Aorta (tissue), 5 donors: ENCODE data around the gene MCF2L. TPM values are rescaled to one million over a fixed set of nuclear protein-coding genes. Genes with fewer than 3 reads are reported as not detected.

Experiments used
- ATAC-seq: fragments of 200-7000 bp; cut with Tn5 transposase; one replicate; pipeline ENCODE4 v1.9.1; 2022; ENCODE audit warnings: moderate library complexity; ENCODE audit not compliant: low FRiP score
- DNase-seq, 2 donors: peaks; one replicate each; pipeline ENCODE4 v3.0.0-alpha.2; 2020
- H3K27ac ChIP-seq, 2 donors: one replicate each; pipeline ENCODE4 v1.5.1; 2013; ENCODE audit warnings: low read length in 2 of 2, mild to moderate bottlenecking in 2 of 2, moderate library complexity in 2 of 2, control low read depth in 1 of 2, inconsistent platforms in 1 of 2, low read depth in 1 of 2
- H3K27me3 ChIP-seq, 2 donors: one replicate each; pipeline ENCODE4 v1.6.1; 2013; ENCODE audit warnings: control low read depth in 1 of 2, low read length in 1 of 2, mild to moderate bottlenecking in 1 of 2, moderate library complexity in 1 of 2; ENCODE audit not compliant: insufficient read depth in 2 of 2, control insufficient read depth in 1 of 2
- H3K36me3 ChIP-seq, 2 donors: one replicate each; pipeline ENCODE4 v1.6.1; 2013; ENCODE audit warnings: control low read depth in 1 of 2, low read length in 1 of 2, mild to moderate bottlenecking in 1 of 2; ENCODE audit not compliant: insufficient read depth in 2 of 2, control insufficient read depth in 1 of 2
- H3K4me1 ChIP-seq, 2 donors: one replicate each; pipeline ENCODE4 v1.6.1; 2013; ENCODE audit warnings: low read length in 2 of 2, control low read depth in 1 of 2, mild to moderate bottlenecking in 1 of 2, moderate library complexity in 1 of 2; ENCODE audit not compliant: insufficient read depth in 2 of 2, control insufficient read depth in 1 of 2
- H3K4me3 ChIP-seq, 2 donors: one replicate each; pipeline ENCODE4 v1.5.1; 2013; ENCODE audit warnings: low read length in 2 of 2, control low read depth in 1 of 2, mild to moderate bottlenecking in 1 of 2
- H3K9me3 ChIP-seq: one replicate; pipeline ENCODE4 v1.6.1; 2013; ENCODE audit warnings: mild to moderate bottlenecking, low read length; ENCODE audit not compliant: control insufficient read depth
- WGBS, 2 donors: extraction: QIAGEN DNeasy Blood & Tissue Kit; methylation state at CpG; one replicate each; pipeline ENCODE4 v1.1.7; 2013; 5-methylcytosine and 5-hydroxymethylcytosine counted together
- intact Hi-C, 2 donors: fragments of 100-400 bp; cut with DNase I; formaldehyde crosslinking; loops; one replicate each; pipeline versions ENCODE4 v1.14.2 to v1.15.0; 2022
- polyA plus RNA-seq, 2 donors: library from polyadenylated mRNA; stranded (reverse); fragments of 200-250 nt; gene quantifications; one replicate each; pipeline ENCODE4 v1.2.3, GENCODE V29; 2013
- total RNA-seq, 2 donors: library from RNA; stranded (reverse); fragmentation: NEBNext Ultra II Directional; extraction: Animal tissue kit (Norgen Biotek cat#: 25700); gene quantifications; one replicate each; pipeline ENCODE4 v1.2.1, GENCODE V29; 2021
- donor health status: healthy with polysubstance abuse.
- donor health status: Bipolar disorder and iron deficiency.
- donor health status: DM: no; HTN: no; CAD: no.
- donor health status: DM: no; HTN: no; CAD: no.
- donor health status: DM: yes; HTN: yes; CAD: no.

The MCF2L gene
- total and polyA plus RNA-seq, 4 donors, result 3.2 to 73.3 (median 27.6) TPM

DNA sequence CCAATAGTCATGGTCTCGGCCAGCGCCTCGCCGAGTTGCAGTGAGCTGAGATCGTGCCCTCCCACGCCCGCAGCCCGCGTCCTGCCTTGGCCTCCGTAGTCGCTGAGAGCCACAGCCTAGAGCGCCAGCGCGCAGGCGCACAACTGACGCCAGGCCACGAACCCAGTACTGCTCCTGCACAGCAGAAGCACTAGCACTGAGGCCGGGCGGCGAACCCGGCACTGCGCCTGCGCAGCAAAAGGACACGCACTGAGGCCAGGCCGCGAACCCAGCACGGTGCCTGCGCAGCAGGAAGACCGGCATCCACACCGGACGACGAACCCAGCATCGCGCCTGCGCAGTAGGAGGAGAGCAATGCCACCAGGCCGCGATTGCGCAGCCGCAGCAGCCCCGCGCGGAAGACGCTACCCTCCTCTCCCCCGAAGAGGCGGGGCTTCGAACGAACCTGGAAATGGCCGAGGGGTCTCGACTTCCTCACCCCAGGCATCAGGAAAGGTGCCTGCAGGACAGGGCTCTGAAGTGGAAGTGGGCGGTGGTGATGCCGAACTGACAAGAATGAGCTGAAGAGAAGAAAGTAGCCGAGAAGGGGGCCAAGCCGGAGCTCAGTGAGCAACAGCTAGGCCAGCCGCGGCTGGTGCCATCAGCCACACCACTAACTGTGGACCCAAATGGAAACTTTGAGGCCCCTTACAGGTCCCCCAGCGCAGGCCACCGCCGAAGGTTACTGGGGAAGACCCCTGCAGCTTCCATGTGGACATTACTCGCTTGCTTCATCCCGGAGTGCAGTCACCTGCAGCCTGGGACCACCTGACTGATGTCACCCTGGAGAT lies 161.1 kb downstream of the MCF2L start:
- intact Hi-C loops, result no loop called here
- H3K27ac ChIP-seq, result no peak overlapping the region
- ATAC-seq (peak; percentile 33), DNase-seq (peak; percentile 58 to 78)
- no peaks in the 10 kb centered on the region for H3K36me3 ChIP-seq
- WGBS, 2 donors, result 36% methylated on average over 59 to 60 of the region's 60 CpGs
- H3K4me3 ChIP-seq, result no peak overlapping the region
- H3K27me3 ChIP-seq, result no peaks in the 10 kb centered on the region
- no peaks in the 10 kb centered on the region for H3K9me3 ChIP-seq
- no peaks in the 10 kb centered on the region for H3K4me1 ChIP-seq

DNA sequence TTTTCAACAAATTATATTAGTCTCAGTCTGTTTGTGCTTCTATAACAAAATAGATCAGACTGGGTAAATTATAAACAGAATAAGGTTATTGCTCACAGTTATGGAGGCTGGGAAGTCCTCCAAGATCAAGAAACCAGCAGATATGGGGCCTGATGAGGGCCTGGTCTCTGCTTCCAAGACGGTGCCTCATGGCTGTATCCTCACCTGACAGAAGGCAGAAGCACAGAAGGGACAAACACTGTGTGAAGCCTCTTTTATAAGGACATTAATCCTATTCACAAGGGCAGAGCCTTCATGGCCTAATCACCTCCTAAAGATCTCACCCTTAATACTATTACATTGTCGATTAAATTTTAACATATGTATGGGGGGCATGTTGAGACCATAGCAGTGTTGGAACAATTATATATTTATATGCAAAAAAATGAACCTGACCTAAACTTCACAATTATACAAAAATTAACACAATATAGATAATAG lies 166.3 kb downstream of the MCF2L start:
- WGBS, 2 donors, result 80 to 84% methylated on average over 2 of the region's 2 CpGs
- Histone ChIP-seq H3K36me3 (no peaks in the 10 kb centered on the region), H3K9me3 (no peaks in the 10 kb centered on the region), H3K27ac (no peak overlapping the region), H3K4me3 (no peak overlapping the region), H3K4me1 (no peaks in the 10 kb centered on the region), H3K27me3 (no peaks in the 10 kb centered on the region)
- ATAC-seq, result no peak
- intact Hi-C loops, result no loop called here
- no peak for DNase-seq

DNA sequence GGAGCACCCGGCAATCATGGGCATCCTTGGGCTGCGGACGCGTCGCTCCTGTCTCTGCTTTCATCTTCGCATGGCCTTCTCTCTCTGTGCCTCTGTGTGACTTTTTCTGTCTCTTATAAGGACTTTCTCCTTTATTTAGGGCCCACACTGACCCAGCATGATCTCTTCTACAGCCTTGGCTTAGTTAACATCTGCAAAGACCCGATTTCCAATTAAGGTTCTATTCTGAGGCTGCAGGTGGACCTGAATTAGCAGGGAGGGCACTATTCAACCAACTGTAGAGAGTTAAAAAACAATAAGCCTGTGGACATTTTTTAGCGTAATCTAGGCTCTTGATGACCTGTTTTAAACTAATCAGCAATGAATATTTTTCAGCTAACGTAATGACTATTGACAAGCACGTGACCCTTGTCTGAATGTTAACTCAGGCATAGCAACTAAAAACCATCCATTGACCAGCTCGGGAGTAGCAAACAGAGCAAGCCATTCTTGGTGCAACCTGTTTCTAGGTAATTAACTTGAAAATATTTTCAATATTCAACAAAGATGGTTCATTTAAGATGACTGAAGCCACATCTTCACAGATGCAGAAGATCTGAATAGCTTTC lies 168.8 kb downstream of the MCF2L start:
- 81 to 82% methylated on average over 11 of the region's 11 CpGs for WGBS, 2 donors
- H3K4me3 ChIP-seq, result no peak overlapping the region
- H3K36me3 ChIP-seq, result no peaks in the 10 kb centered on the region
- DNase-seq (no peak), ATAC-seq (no peak)
- intact Hi-C loops, result no loop called here
- H3K27me3 ChIP-seq, result no peaks in the 10 kb centered on the region
- H3K4me1 ChIP-seq, result no peaks in the 10 kb centered on the region
- H3K27ac ChIP-seq, result no peak overlapping the region
- H3K9me3 ChIP-seq, result no peaks in the 10 kb centered on the region

DNA sequence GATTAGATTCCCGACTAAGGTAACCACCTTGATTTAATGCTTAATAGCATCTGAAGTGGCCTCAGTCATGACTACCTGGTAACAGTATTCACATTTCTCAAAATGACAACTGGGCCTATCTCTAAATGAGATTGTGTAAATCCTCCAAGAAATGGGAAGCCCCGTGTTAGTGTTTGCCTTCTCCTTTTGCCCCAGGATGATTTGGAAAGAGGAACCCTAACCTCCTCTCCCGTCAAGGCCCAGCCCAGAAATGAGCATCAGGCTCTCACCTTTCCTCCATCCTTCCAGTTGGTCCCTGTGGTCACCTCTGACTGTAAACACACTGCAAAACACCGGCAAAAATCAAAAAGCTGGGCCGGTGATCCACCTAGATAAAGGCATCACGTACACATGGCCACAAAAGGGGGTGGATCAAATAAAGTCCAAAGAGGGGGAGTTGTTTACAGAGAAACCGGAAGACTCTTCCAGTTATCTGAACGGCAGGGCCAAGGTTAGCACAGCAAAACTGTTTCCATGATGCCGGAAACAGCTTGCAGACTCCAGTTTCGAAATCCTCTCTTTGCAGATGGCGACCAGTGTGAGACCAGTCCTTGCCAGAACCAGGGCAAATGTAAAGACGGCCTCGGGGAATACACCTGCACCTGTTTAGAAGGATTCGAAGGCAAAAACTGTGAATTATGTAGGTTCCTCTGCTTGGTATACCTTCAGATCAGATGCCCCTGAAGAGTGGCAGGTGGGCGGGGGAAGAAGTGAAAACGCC lies 170.0 kb downstream of the MCF2L start:
- no peak for ATAC-seq
- H3K4me3 ChIP-seq, result no peak overlapping the region
- intact Hi-C loops, result no loop called here
- DNase-seq, result no peak
- H3K4me1 ChIP-seq, result no peaks in the 10 kb centered on the region
- H3K36me3 ChIP-seq, result no peaks in the 10 kb centered on the region
- WGBS, 2 donors, result 88 to 91% methylated on average over 16 of the region's 16 CpGs
- H3K27ac ChIP-seq, result no peak overlapping the region
- H3K9me3 ChIP-seq, result no peaks in the 10 kb centered on the region
- H3K27me3 ChIP-seq, result no peaks in the 10 kb centered on the region

GRCh38 chr13:113139577-113139976 lies 170.6 kb downstream of the MCF2L start:
- Histone ChIP-seq H3K4me1 (no peaks in the 10 kb centered on the region), H3K4me3 (no peak overlapping the region), H3K9me3 (no peaks in the 10 kb centered on the region), H3K27ac (no peak overlapping the region), H3K36me3 (no peaks in the 10 kb centered on the region), H3K27me3 (no peaks in the 10 kb centered on the region)
- 77 to 79% methylated on average over 5 of the region's 5 CpGs for WGBS, 2 donors
- intact Hi-C loops, result no loop called here
- no peak for DNase-seq
- ATAC-seq, result no peak

- H3K27me3 ChIP-seq, result no peaks in the 10 kb centered on the region
- H3K4me1 ChIP-seq, result no peaks in the 10 kb centered on the region
- intact Hi-C loops, result no loop called here
- WGBS, 2 donors, result 91 to 93% methylated on average over 26 of the region's 26 CpGs
- no peaks in the 10 kb centered on the region for H3K36me3 ChIP-seq
- H3K4me3 ChIP-seq, result no peak overlapping the region
- no peaks in the 10 kb centered on the region for H3K9me3 ChIP-seq
- peak; percentile 42 to 64 for DNase-seq
- no peak for ATAC-seq
- H3K27ac ChIP-seq, result no peak overlapping the region
These were observed 171.9 kb downstream of the MCF2L start for GRCh38 chr13:113140677-113141600.

DNA sequence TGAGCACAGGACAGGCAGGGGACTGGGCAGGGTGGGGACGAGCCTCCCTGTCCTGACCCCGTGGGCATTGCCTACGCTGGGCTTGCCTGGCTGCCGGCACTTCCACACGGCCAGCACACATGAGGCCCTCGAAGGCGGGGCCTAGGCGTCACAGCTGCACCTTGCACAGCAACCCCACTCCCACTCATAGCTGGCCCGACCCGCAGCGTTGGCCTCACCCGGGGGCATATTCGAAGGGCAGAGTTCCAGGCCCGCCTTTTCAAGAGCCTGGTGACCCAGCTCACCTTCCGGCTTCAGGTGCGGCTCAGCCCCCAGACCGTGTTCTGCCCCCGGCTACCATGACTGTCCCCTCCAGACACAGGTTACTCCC lies 172.6 kb downstream of the MCF2L start:
- Histone ChIP-seq H3K4me3 (no peak overlapping the region), H3K4me1 (no peaks in the 10 kb centered on the region), H3K27ac (no peak overlapping the region), H3K36me3 (no peaks in the 10 kb centered on the region), H3K27me3 (no peaks in the 10 kb centered on the region), H3K9me3 (no peaks in the 10 kb centered on the region)
- intact Hi-C loops, result no loop called here
- 83 to 89% methylated on average over 18 of the region's 18 CpGs for WGBS, 2 donors
- DNase-seq (peak in 1 of 2 donors; percentile 44), ATAC-seq (peak; percentile 22)

DNA sequence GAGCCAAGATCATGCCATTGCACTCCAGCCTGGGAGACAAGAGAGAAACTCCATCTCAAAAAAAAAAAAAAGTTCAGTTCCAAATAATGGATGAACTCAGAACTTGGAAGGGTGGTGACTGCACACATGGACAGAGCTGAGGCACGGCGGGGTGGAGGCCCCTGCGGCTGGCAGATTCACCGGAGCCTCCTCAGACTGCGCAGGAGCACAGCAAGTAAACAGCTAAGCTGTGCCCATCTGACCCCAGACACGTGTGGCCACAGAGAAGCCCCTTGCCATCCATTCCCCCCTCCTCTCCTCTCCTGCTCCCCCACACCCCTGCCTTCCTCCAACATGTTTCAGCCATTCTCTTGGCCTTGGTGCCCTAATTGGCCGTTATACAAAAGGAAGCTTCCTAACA lies 173.9 kb downstream of the MCF2L start:
- ATAC-seq, result no peak
- no peak overlapping the region for H3K4me3 ChIP-seq
- WGBS, 2 donors, result 86 to 88% methylated on average over 6 to 7 of the region's 7 CpGs
- H3K27me3 ChIP-seq, result no peaks in the 10 kb centered on the region
- H3K4me1 ChIP-seq, result no peaks in the 10 kb centered on the region
- no peak for DNase-seq
- H3K36me3 ChIP-seq, result no peaks in the 10 kb centered on the region
- H3K9me3 ChIP-seq, result no peaks in the 10 kb centered on the region
- intact Hi-C loops, result no loop called here
- no peak overlapping the region for H3K27ac ChIP-seq
